Measurements from ENCODE around the gene RNF186. TPM values are rescaled to one million over a fixed set of nuclear protein-coding genes. Genes with fewer than 3 reads are reported as not detected.

RNF186 gene
- not detected in 5 replicates for total RNA-seq (2022; extraction: Qiagen RNA extraction)

GRCh38 chr1:19814681-19815503 is at the start of gene RNF186:
TSS of gene RNF186 (minus strand) at chr1:19815283. CDS start at chr1:19815101, 182 bp downstream.

GRCh38 chr1:19799230-19800075 is 15.6 kb downstream of the RNF186 start, which contains the start of gene TMCO4:
TSS of gene TMCO4 (minus strand) at chr1:19799916. CDS start at chr1:19780758, 19,158 bp downstream.

Other genes starting within 250 kb of the RNF186 start
- 35.1 to 68.8 TPM (median 58.1 TPM) in 5 replicates for gene NBL1, start 171.0 kb downstream of the RNF186 start, total RNA-seq (2022; extraction: Qiagen RNA extraction)
- 0.12 to 0.22 TPM (median 0.13 TPM) in 5 replicates for gene HTR6, start 150.4 kb downstream of the RNF186 start, total RNA-seq (2022; extraction: Qiagen RNA extraction)
- gene TMCO4, start 15.4 kb downstream of the RNF186 start, total RNA-seq (2022; extraction: Qiagen RNA extraction) = 5.0 to 7.4 TPM (median 6.3 TPM) in 5 replicates
- 2.5 to 2.8 TPM (median 2.6 TPM) in 5 replicates for gene OTUD3, start 67.1 kb upstream of the RNF186 start, total RNA-seq (2022; extraction: Qiagen RNA extraction)
- gene PLA2G2E, start 108.3 kb upstream of the RNF186 start, total RNA-seq (2022; extraction: Qiagen RNA extraction) = not detected in 5 replicates
- gene PLA2G2A, start 164.3 kb upstream of the RNF186 start, total RNA-seq (2022; extraction: Qiagen RNA extraction) = not detected in 5 replicates